ENCODE data around the gene CPB2.

CPB2 gene

GRCh38 chr13:46079770-46080169 is 25.1 kb downstream of the CPB2 start:
- in situ Hi-C loops (cut with MboI; ENCODE audit: low pct_unique_long_range_greater_than_20kb, low sequenced_read_pairs, unreplicated experiment): no loop called here
- no peak for TF ChIP-seq CTCF (IDR thresholded peaks at IDR 0.05; ENCODE audit: extremely low read depth, insufficient read depth, missing control alignments)
- DNase-seq (ENCODE audit: low spot score): no peak

GRCh38 chr13:46077265-46077664 is 27.6 kb downstream of the CPB2 start:
- DNase-seq (ENCODE audit: low spot score): no peak
- TF ChIP-seq CTCF (IDR thresholded peaks at IDR 0.05; ENCODE audit: extremely low read depth, insufficient read depth, missing control alignments): no peak
- in situ Hi-C loops (cut with MboI; ENCODE audit: low pct_unique_long_range_greater_than_20kb, low sequenced_read_pairs, unreplicated experiment): no loop called here

- TF ChIP-seq CTCF (IDR thresholded peaks at IDR 0.05; ENCODE audit: extremely low read depth, insufficient read depth, missing control alignments): no peak
- in situ Hi-C loops (cut with MboI; ENCODE audit: low pct_unique_long_range_greater_than_20kb, low sequenced_read_pairs, unreplicated experiment): no loop called here
- no peak for DNase-seq (ENCODE audit: low spot score)
Observed at GRCh38 chr13:46076827-46077226, 28.0 kb downstream of the CPB2 start.

- in situ Hi-C loops (cut with MboI; ENCODE audit: low pct_unique_long_range_greater_than_20kb, low sequenced_read_pairs, unreplicated experiment): no loop called here
- no peak for DNase-seq (ENCODE audit: low spot score)
- no peak for TF ChIP-seq CTCF (IDR thresholded peaks at IDR 0.05; ENCODE audit: extremely low read depth, insufficient read depth, missing control alignments)
Observed at GRCh38 chr13:46075811-46076210, 29.0 kb downstream of the CPB2 start.

GRCh38 chr13:46071590-46072249 is 33.1 kb downstream of the CPB2 start:
- in situ Hi-C loops (cut with MboI; ENCODE audit: low pct_unique_long_range_greater_than_20kb, low sequenced_read_pairs, unreplicated experiment): no loop called here
- peak; percentile 59 for DNase-seq (ENCODE audit: low spot score)
- peak; percentile 48 for TF ChIP-seq CTCF (IDR thresholded peaks at IDR 0.05; ENCODE audit: extremely low read depth, insufficient read depth, missing control alignments)

- DNase-seq (ENCODE audit: low spot score): no peak
- in situ Hi-C loops (cut with MboI; ENCODE audit: low pct_unique_long_range_greater_than_20kb, low sequenced_read_pairs, unreplicated experiment): no loop called here
- no peak for TF ChIP-seq CTCF (IDR thresholded peaks at IDR 0.05; ENCODE audit: extremely low read depth, insufficient read depth, missing control alignments)
Observed at GRCh38 chr13:46063292-46063691, 41.5 kb downstream of the CPB2 start.
